Testis (tissue), 3 donors: ENCODE data around the gene RNF220. TPM values are rescaled to one million over a fixed set of nuclear protein-coding genes. Genes with fewer than 3 reads are reported as not detected.

Experiments
- DNase-seq: peaks from one replicate; pipeline ENCODE4 v3.0.0-alpha.2; 2019
- H3K27ac ChIP-seq, 2 donors: fragments of 200-600 bp; sonication (generic); one replicate each; pipeline ENCODE4 v1.5.1; 2019
- H3K27me3 ChIP-seq: fragments of 200-600 bp; sonication (generic); one replicate; pipeline ENCODE4 v1.5.1; 2019
- H3K36me3 ChIP-seq: fragments of 200-600 bp; sonication (generic); one replicate; pipeline ENCODE4 v1.5.1; 2017; ENCODE audit warnings: low read depth; ENCODE audit errors: missing control alignments
- H3K4me1 ChIP-seq: fragments of 200-600 bp; sonication (generic); one replicate; pipeline ENCODE4 v1.5.1; 2019
- H3K4me3 ChIP-seq, 2 donors: fragments of 200-600 bp; sonication (generic); one replicate each; pipeline ENCODE4 v1.5.1; 2017 to 2019
- H3K9me3 ChIP-seq: fragments of 200-600 bp; sonication (generic); one replicate; pipeline ENCODE4 v1.5.1; 2017
- CTCF ChIP-seq, 3 experiments: fragments of 450-650 bp in 2 of 3; fragments of 200-600 bp in 1 of 3; sonication (generic) in 1 of 3; IDR thresholded peaks; one replicate each; pipeline ENCODE4 v1.5.1; 2016 to 2019; ENCODE audit warnings: antibody characterized with exemption in 3 of 3, mild to moderate bottlenecking in 2 of 3, moderate library complexity in 1 of 3
- POLR2A ChIP-seq: fragments of 450-650 bp; IDR thresholded peaks from one replicate; pipeline ENCODE4 v1.6.1; 2017; ENCODE audit warnings: antibody characterized with exemption, mild to moderate bottlenecking, moderate library complexity
- WGBS, 2 donors: methylation state at CpG; one replicate each; pipeline ENCODE4 v1.1.5; 2018; 5-methylcytosine and 5-hydroxymethylcytosine counted together
- intact Hi-C: fragments of 100-400 bp; cut with DNase I; formaldehyde crosslinking; loops from one replicate; pipeline ENCODE4 v1.15.1; 2023; ENCODE audit warnings: low total_unique reads
- microRNA-seq, 2 donors: library from miRNA; unstranded; fragments of <30 nt; microRNA quantifications; one replicate each; pipeline ENCODE4, GENCODE V29; 2016; ENCODE audit warnings: borderline number of aligned reads in 2 of 2, borderline replicate concordance in 1 of 2
- polyA plus RNA-seq: library from polyadenylated mRNA; stranded (reverse); fragments of 350-450 nt; fragmentation: Illumina TruSeq; extraction: RNeasy Lipid Tissue Mini Kit (QIAGEN cat#74804); gene quantifications from one replicate; pipeline ENCODE4 v1.2.3, GENCODE V29; 2014; ENCODE audit warnings: low read depth, low replicate concordance; ENCODE audit not compliant: insufficient read depth
- small RNA-seq, 2 donors: library from RNA; depleted of rRNA; stranded (forward); fragments of <200 nt; gene quantifications; one replicate each; pipeline ENCODE3, GENCODE V24; 2016
- total RNA-seq, 2 donors: library from RNA; depleted of rRNA; stranded (reverse); fragments of >200 nt; gene quantifications; one replicate each; pipeline ENCODE4 v1.2.3, GENCODE V29; 2016

Gene RNF220
- total and polyA plus RNA-seq, 3 donors from 2014 or later: 99.3 to 148 (median 126) TPM

- intact Hi-C loops: no loop called here
- WGBS, 2 donors: 76 to 78% methylated on average over 7 of the region's 7 CpGs
- TF ChIP-seq CTCF (IDR thresholded peaks at IDR 0.05): no peak
- TF ChIP-seq POLR2A: no peak
- DNase-seq: no peak
- no peaks in the 10 kb centered on the region for H3K36me3 ChIP-seq
- H3K9me3 ChIP-seq: no peaks in the 10 kb centered on the region
- H3K27me3 ChIP-seq: no peaks in the 10 kb centered on the region
- no peak overlapping the region for H3K4me3 ChIP-seq
- H3K4me1 ChIP-seq: no peaks in the 10 kb centered on the region
- H3K27ac ChIP-seq: no peak overlapping the region
Observed at GRCh38 chr1:44701141-44701573, 296.1 kb downstream of the RNF220 start.

Small RNA genes lying within 50 kb of the gene (microRNA-seq; reads per million reads assigned to microRNA genes)
- gene MIR5584: 0 reads per million in 2 donors

Small RNA genes lying within 50 kb of the gene (small RNA-seq; reads per million reads assigned to genes)
- gene MIR5584 (0 reads per million in 2 donors), gene RNU6-369P (0 reads per million in 2 donors)

Other genes with a start within 250 kb of the RNF220 start
- 10 to 100 TPM; 84.2 to 86.6 TPM for gene DMAP1, start 191.8 kb upstream of the RNF220 start, total RNA-seq
- 54.2 TPM for gene DMAP1, start 191.8 kb upstream of the RNF220 start, polyA plus RNA-seq
- 100 to 1,000 TPM; 104 to 109 TPM for gene ERI3, start 50.0 kb upstream of the RNF220 start, total RNA-seq
- gene ERI3, start 50.0 kb upstream of the RNF220 start, polyA plus RNA-seq: 140 TPM